ENCODE results near the gene ARHGEF39. TPM values are rescaled to one million over a fixed set of nuclear protein-coding genes. Genes with fewer than 3 reads are reported as not detected.

ARHGEF39 gene
- total and polyA plus RNA-seq, 10 of the 15 experiments (the other 5 are each of a cell fraction or from before 2014, with no cell fraction given) = 2.0 to 28.9 (median 13.2) TPM

- TF ChIP-seq ZNF592 (IDR thresholded peaks at IDR 0.05) (peak; percentile 58; the same call in 1 of the 2 replicates), SPI1 (IDR thresholded peaks at IDR 0.05; ENCODE audit: borderline replicate concordance, insufficient read depth, low read depth, low read length) (peak; percentile 73; the same call in 1 of the 2 replicates), PKNOX1 (IDR thresholded peaks at IDR 0.05) (peak; percentile 78), RELB (IDR thresholded peaks at IDR 0.05; ENCODE audit: low read depth) (peak; percentile 97), STAT1 (conservative IDR thresholded peaks at IDR 0.05) (peak; percentile 87; the same call in 1 of the 2 replicates), ZSCAN29 (IDR thresholded peaks at IDR 0.05) (peak; percentile 97), GATAD2B (conservative IDR thresholded peaks at IDR 0.05; ENCODE audit: low read depth) (peak; percentile 95; the same call in 1 of the 2 replicates), MEF2B (IDR thresholded peaks at IDR 0.05; ENCODE audit: partially characterized antibody, poor library complexity, severe bottlenecking) (peak; percentile 67), EP300 (IDR thresholded peaks at IDR 0.05; ENCODE audit: borderline replicate concordance in 1 of 2, control insufficient read depth in 1 of 2, low read depth in 2 of 2, low read length in 2 of 2) (peak in 1 of 2 experiments; percentile 63; a peak in 3 of 4 replicates), CHD1 (IDR thresholded peaks at IDR 0.05; ENCODE audit: low read depth, low read length) (no peak), NKRF (conservative IDR thresholded peaks at IDR 0.05) (peak; percentile 69), KLF5 (IDR thresholded peaks at IDR 0.05; ENCODE audit: partially characterized antibody) (peak; percentile 78), BCL11A (IDR thresholded peaks at IDR 0.05; ENCODE audit: low read depth, low read length) (0 out of 2 replicates have a peak, but pooled peaks have one; percentile 9), HDAC2 (IDR thresholded peaks at IDR 0.05) (no peak), CBFB (IDR thresholded peaks at IDR 0.05; ENCODE audit: low read depth) (peak; percentile 69), MXI1 (IDR thresholded peaks at IDR 0.05; ENCODE audit: low read depth, low read length) (peak; percentile 95), TARDBP (IDR thresholded peaks at IDR 0.05; ENCODE audit: borderline replicate concordance) (peak; percentile 94), RCOR1 (conservative IDR thresholded peaks at IDR 0.05; ENCODE audit: low read depth, low read length) (peak; percentile 81; the same call in 1 of the 2 replicates)
- TF ChIP-seq, protein P1, sequence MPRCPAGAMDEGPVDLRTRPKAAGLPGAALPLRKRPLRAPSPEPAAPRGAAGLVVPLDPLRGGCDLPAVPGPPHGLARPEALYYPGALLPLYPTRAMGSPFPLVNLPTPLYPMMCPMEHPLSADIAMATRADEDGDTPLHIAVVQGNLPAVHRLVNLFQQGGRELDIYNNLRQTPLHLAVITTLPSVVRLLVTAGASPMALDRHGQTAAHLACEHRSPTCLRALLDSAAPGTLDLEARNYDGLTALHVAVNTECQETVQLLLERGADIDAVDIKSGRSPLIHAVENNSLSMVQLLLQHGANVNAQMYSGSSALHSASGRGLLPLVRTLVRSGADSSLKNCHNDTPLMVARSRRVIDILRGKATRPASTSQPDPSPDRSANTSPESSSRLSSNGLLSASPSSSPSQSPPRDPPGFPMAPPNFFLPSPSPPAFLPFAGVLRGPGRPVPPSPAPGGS (IDR thresholded peaks at IDR 0.05; ENCODE audit: borderline replicate concordance, insufficient read depth, low read depth, low read length, poor library complexity, severe bottlenecking) = no peak
These were observed 7.4 kb downstream of the ARHGEF39 start, which contains the start of gene RMRP (continued) for GRCh38 chr9:35657546-35658136.
